Astrocyte of the hippocampus (primary cell): ENCODE measurements around the gene HOXD3.

Experiments
- DNase-seq: peaks from one replicate; pipeline ENCODE4 v3.0.0; 2011; ENCODE audit warnings: low read depth, low spot score

Gene HOXD3

DNA sequence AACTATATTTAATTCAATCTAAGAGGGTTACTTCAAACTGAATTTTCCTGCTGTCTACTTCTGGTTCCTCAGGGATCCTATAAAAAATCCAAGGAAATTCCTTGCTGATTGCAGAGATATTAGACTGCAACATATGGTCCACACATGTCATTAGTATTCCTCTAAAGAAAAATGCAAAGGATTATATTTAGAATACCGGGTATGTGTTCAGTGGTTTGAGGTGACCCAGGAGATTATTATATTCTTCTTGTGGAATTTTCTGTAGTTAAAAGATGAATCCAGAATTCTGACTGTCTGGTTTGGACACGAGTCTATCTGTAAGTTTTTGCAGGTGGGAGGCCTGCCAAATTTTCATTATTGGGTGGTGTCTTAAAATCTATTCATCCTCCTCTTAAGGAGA is 49.6 kb downstream of the HOXD3 start:
- DNase-seq: no peak

DNA sequence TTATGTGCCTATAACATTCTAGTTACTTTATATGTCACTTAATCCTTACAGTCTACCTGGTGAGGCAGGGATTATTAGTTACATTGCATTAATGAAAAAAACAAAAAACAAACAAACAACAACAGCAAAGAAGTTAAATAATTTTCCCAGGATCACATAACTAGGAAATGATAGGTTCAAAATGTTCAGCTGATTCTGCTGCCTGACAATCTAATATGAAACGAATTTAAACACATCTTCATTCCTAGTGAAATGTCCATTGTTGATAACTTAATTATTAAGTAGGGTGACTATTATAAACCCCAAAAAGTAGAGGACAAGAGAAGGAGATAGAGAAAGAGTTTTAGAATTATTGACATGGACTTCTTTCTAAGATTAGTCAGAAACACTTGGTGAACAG is 54.0 kb downstream of the HOXD3 start:
- no peak for DNase-seq

DNA sequence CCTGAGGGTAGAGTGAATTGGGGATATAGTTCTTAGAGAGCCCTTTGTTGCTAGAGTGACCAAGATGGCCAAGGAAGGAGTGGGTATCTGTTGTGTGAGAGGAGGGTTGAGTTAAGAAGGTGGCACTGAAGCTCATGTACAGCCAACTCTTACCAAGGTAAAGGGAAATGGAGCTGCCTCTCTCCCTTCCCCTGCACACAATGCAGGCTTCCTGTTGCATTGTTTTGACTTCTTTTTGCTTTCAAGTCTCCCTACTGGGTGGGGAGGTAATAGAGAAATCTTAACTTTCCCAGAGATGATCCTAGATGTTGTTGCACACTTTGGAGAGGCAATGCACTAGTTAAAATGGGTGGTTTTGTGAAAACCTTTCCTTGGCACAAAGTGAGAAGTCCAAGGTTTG is 55.2 kb downstream of the HOXD3 start:
- DNase-seq: no peak

DNA sequence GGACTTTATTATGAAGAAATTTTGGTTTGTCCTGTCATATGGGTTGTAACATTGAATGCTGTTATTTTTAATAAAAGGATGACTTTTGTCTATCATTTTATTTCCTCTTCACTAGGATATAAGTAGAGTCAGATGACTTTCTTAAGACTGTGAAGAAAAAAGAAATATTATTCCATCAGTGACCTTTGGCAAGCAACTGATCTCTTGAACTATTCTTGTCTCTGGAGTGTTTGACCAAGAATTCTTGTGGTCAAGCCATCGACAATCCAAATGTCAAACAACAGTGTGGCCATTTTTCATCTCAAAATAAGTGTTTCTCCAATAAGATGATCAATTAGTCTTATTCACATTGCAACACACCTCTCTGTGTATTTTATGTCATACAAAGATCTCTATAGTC is 56.3 kb downstream of the HOXD3 start:
- DNase-seq: no peak
